Panc1 (cell line): ENCODE data around the gene RASSF7. TPM values are rescaled to one million over a fixed set of nuclear protein-coding genes. Genes with fewer than 3 reads are reported as not detected.

Experiments used
- ATAC-seq: fragments of 200-7000 bp; cut with Tn5 transposase; 2 replicates; pipeline ENCODE4 v1.9.1; 2020; ENCODE audit warnings: mild to moderate bottlenecking, moderate library complexity
- BruUV-seq: library from RNA; stranded (reverse); fragments of 400-500 nt; replicated peaks from 2 replicates; lab custom pipeline; 2021; lab: Mats Ljungman, UMichigan
- CTCF ChIA-PET: fragments of 300-600 bp; sonication (Branson Sonifier 250); formaldehyde crosslinking; loops from one replicate; lab custom pipeline; 2022; ENCODE audit warnings: antibody characterized with exemption; lab: Charles Lee
- POLR2A ChIA-PET: fragments of 300-600 bp; sonication (Branson Sonifier 250); formaldehyde crosslinking; loops from one replicate; lab custom pipeline; 2022; ENCODE audit warnings: antibody characterized with exemption; lab: Charles Lee
- DNase-seq: peaks from one replicate; pipeline ENCODE4 v3.0.0-alpha.2; 2010; ENCODE audit warnings: low read depth, low spot score
- H3K27ac ChIP-seq: 2 replicates; pipeline ENCODE4 v1.5.1; 2011; ENCODE audit warnings: mild to moderate bottlenecking, low read length, inconsistent platforms
- H3K27me3 ChIP-seq: fragments of 200-500 bp; sonication (Bioruptor generic); 2 replicates; pipeline ENCODE4 v1.6.0; 2014; ENCODE audit warnings: low read length, inconsistent platforms; ENCODE audit not compliant: control insufficient read depth, insufficient read depth
- H3K36me3 ChIP-seq: fragments of 200-500 bp; sonication (Bioruptor generic); 2 replicates; pipeline ENCODE4 v1.5.1; 2014; ENCODE audit warnings: inconsistent platforms, mild to moderate bottlenecking, low read length, moderate library complexity; ENCODE audit not compliant: control insufficient read depth, insufficient read depth
- H3K4me1 ChIP-seq: 2 replicates; pipeline ENCODE4 v1.5.1; 2011; ENCODE audit warnings: inconsistent platforms, mild to moderate bottlenecking, low read length, moderate library complexity; ENCODE audit not compliant: control insufficient read depth, insufficient read depth
- H3K4me3 ChIP-seq, 2 experiments: 2 replicates each; pipeline ENCODE4 v1.5.1; 2011 to 2012; ENCODE audit warnings: low read depth in 2 of 2, low read length in 2 of 2, mild to moderate bottlenecking in 2 of 2, inconsistent platforms in 1 of 2, moderate library complexity in 1 of 2
- H3K9me3 ChIP-seq: fragments of 200-500 bp; sonication (Bioruptor generic); 2 replicates; pipeline ENCODE4 v1.5.1; 2014; ENCODE audit warnings: low read depth, mild to moderate bottlenecking, inconsistent platforms, low read length, moderate library complexity; ENCODE audit not compliant: control insufficient read depth, insufficient read depth
- POLR2AphosphoS5 ChIP-seq: IDR thresholded peaks from 2 replicates; pipeline ENCODE4 v1.6.1; 2012; ENCODE audit warnings: mild to moderate bottlenecking, low read depth, low read length, moderate library complexity
- SIN3A ChIP-seq: IDR thresholded peaks from 2 replicates; pipeline ENCODE4 v1.6.1; 2012; ENCODE audit warnings: low read depth, mild to moderate bottlenecking, low read length, moderate library complexity, borderline replicate concordance; ENCODE audit not compliant: insufficient read depth
- TCF7L2 ChIP-seq: IDR thresholded peaks from 2 replicates; pipeline ENCODE4 v1.6.1; 2011; ENCODE audit warnings: mild to moderate bottlenecking, low read depth, low read length, inconsistent platforms
- in situ Hi-C: cut with HindIII; loops from 2 replicates; pipeline ENCODE4 v1.10.0; 2016; ENCODE audit warnings: low sequenced_read_pairs, low pct_unique_long_range_greater_than_20kb
- intact Hi-C: fragments of 100-400 bp; cut with micrococcal nuclease; formaldehyde crosslinking; loops from one replicate; pipeline ENCODE4 v1.10.0; 2022; ENCODE audit not compliant: unreplicated experiment
- total RNA-seq: library from RNA; stranded (reverse); gene quantifications from one replicate; pipeline ENCODE4 v1.2.1, GENCODE V29; 2021; ENCODE audit not compliant: unreplicated experiment
- TF ChIP-seq, protein P1 (sequence below), 2 experiments: IDR thresholded peaks; 2 replicates each; pipeline ENCODE4 v1.6.1; 2011 to 2012; ENCODE audit warnings: low read depth in 2 of 2, control low read depth in 1 of 2, low read length in 1 of 2, mild to moderate bottlenecking in 1 of 2, moderate library complexity in 1 of 2; ENCODE audit not compliant: insufficient read depth in 1 of 2
- TF ChIP-seq, protein P2 (sequence below): fragments of 450-650 bp; IDR thresholded peaks from 2 replicates; pipeline ENCODE4 v1.5.1; 2017; ENCODE audit warnings: mild to moderate bottlenecking

The RASSF7 gene
- total RNA-seq, 1 experiment from 2014 or later, result 81.8 TPM

DNA sequence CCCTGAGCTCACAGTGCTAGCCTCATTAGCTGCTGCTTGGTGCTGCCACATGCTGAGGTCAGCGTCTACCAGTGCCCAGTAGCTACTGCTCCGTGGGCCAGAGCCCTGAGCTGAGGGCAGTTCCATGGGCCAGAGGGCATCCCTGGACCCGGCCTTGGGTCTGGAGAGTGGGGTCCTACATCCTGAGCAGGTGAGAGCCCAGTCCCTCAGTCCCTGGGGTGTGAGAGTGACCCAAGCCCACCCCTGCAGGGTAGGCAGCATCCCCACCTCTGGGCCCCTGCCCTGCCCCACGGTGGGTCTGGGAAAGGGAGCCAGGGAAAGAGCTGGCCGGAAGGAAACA lies 10.1 kb upstream of the RASSF7 start:
- TF ChIP-seq POLR2AphosphoS5 (no peak), TCF7L2 (no peak), SIN3A (no peak)
- TF ChIP-seq, protein P1, sequence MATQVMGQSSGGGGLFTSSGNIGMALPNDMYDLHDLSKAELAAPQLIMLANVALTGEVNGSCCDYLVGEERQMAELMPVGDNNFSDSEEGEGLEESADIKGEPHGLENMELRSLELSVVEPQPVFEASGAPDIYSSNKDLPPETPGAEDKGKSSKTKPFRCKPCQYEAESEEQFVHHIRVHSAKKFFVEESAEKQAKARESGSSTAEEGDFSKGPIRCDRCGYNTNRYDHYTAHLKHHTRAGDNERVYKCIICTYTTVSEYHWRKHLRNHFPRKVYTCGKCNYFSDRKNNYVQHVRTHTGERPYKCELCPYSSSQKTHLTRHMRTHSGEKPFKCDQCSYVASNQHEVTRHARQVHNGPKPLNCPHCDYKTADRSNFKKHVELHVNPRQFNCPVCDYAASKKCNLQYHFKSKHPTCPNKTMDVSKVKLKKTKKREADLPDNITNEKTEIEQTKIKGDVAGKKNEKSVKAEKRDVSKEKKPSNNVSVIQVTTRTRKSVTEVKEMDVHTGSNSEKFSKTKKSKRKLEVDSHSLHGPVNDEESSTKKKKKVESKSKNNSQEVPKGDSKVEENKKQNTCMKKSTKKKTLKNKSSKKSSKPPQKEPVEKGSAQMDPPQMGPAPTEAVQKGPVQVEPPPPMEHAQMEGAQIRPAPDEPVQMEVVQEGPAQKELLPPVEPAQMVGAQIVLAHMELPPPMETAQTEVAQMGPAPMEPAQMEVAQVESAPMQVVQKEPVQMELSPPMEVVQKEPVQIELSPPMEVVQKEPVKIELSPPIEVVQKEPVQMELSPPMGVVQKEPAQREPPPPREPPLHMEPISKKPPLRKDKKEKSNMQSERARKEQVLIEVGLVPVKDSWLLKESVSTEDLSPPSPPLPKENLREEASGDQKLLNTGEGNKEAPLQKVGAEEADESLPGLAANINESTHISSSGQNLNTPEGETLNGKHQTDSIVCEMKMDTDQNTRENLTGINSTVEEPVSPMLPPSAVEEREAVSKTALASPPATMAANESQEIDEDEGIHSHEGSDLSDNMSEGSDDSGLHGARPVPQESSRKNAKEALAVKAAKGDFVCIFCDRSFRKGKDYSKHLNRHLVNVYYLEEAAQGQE (IDR thresholded peaks at IDR 0.05; ENCODE audit: insufficient read depth in 1 of 2, low read depth in 2 of 2, low read length in 1 of 2), result no peak
- TF ChIP-seq, protein P2, sequence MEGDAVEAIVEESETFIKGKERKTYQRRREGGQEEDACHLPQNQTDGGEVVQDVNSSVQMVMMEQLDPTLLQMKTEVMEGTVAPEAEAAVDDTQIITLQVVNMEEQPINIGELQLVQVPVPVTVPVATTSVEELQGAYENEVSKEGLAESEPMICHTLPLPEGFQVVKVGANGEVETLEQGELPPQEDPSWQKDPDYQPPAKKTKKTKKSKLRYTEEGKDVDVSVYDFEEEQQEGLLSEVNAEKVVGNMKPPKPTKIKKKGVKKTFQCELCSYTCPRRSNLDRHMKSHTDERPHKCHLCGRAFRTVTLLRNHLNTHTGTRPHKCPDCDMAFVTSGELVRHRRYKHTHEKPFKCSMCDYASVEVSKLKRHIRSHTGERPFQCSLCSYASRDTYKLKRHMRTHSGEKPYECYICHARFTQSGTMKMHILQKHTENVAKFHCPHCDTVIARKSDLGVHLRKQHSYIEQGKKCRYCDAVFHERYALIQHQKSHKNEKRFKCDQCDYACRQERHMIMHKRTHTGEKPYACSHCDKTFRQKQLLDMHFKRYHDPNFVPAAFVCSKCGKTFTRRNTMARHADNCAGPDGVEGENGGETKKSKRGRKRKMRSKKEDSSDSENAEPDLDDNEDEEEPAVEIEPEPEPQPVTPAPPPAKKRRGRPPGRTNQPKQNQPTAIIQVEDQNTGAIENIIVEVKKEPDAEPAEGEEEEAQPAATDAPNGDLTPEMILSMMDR, result no peak
- no TSS peak for BruUV-seq
- H3K4me3 ChIP-seq, result no peak overlapping the region
- in situ Hi-C loops (no loop called here), intact Hi-C loops (loop anchor here (10.0 kb wide), 1 partner anchor 174 kb away; no protein-coding TSS in a partner anchor)
- no peaks in the 10 kb centered on the region for H3K36me3 ChIP-seq
- CTCF ChIA-PET, result no interaction called here
- H3K27me3 ChIP-seq, result no peaks in the 10 kb centered on the region
- DNase-seq (no peak), ATAC-seq (no peak)
- no peak overlapping the region for H3K27ac ChIP-seq
- H3K4me1 ChIP-seq, result peaks cover 17% of the 10 kb centered on the region
- H3K9me3 ChIP-seq, result no peaks in the 10 kb centered on the region
- POLR2A ChIA-PET, result no interaction called here

DNA sequence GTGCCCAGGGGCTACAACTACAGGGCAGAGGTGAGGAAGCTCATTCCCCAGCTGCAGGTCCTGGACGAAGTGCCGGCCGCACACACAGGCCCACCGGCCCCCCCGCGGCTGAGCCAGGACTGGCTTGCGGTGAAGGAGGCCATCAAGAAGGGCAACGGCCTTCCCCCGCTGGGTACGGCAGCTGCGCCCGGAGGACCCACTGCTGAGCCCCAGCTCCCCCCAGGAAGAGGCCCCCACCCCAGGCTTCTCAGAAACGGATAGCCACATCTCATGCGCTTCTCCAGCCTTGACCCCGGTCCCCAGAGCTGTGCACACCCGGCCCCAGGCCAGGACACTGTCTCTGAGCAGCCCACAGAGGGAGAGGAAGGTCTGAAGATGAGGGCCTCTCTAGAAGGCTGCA lies 9.6 kb upstream of the RASSF7 start:
- no peak for DNase-seq
- Histone ChIP-seq H3K36me3 (no peaks in the 10 kb centered on the region), H3K9me3 (no peaks in the 10 kb centered on the region), H3K4me1 (peaks cover 17% of the 10 kb centered on the region), H3K4me3 (no peak overlapping the region), H3K27ac (no peak overlapping the region), H3K27me3 (no peaks in the 10 kb centered on the region)
- ATAC-seq, result no peak
- no TSS peak for BruUV-seq
- TF ChIP-seq POLR2AphosphoS5 (no peak), SIN3A (no peak), TCF7L2 (no peak)
- TF ChIP-seq, protein P2, result no peak
- TF ChIP-seq, protein P1 (IDR thresholded peaks at IDR 0.05; ENCODE audit: insufficient read depth in 1 of 2, low read depth in 2 of 2, low read length in 1 of 2), result no peak
- in situ Hi-C loops, result no loop called here
- ChIA-PET POLR2A (no interaction called here), CTCF (interaction anchor here (0.5 kb wide), 1 partner anchor 11 kb away, joined by 3 read pairs; no protein-coding TSS in a partner anchor)
- intact Hi-C loops, result loop anchor here (10.0 kb wide), 1 partner anchor 174 kb away; no protein-coding TSS in a partner anchor
